GM23248 (cell line): ENCODE data around the gene CACNB2.

ENCODE experiments used
- EZH2 ChIP-seq: fragments of 200-600 bp; sonication (generic); IDR thresholded peaks from 2 replicates; pipeline ENCODE4 v1.6.1; 2018; ENCODE audit warnings: antibody characterized with exemption, mild to moderate bottlenecking; ENCODE audit not compliant: insufficient read depth, poor library complexity, severe bottlenecking
- EZH2phosphoT487 ChIP-seq: fragments of 200-600 bp; sonication (generic); IDR thresholded peaks from 2 replicates; pipeline ENCODE4 v1.6.1; 2018; ENCODE audit warnings: antibody characterized with exemption, moderate library complexity, mild to moderate bottlenecking, low read depth; ENCODE audit not compliant: insufficient read depth

DNA sequence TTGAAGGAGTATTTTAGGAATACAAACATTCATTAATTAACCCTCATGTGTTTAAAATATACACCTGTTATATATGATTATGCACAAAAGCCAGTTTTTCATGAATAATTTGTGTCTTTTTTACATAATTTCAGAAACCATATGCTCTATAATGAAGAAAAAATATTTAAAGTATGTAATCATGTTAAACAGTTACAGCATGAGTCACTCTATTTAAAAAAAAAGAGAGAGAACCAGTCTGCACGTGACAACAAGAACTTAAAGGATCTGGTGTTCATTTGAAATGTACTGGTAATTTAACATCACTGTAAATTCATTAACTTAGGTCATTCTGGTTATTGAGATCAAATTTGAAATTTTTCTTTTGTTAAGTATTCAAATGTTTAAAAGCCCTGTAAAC, 228.5 kb downstream of the CACNB2 start:
- TF ChIP-seq EZH2phosphoT487 (no peak), EZH2 (no peak)
